ENCODE data around the gene PLEKHG1. TPM values are rescaled to one million over a fixed set of nuclear protein-coding genes. Genes with fewer than 3 reads are reported as not detected.

The PLEKHG1 gene
- polyA plus RNA-seq, 1 donor from 2014 or later = 2.6 TPM

DNA sequence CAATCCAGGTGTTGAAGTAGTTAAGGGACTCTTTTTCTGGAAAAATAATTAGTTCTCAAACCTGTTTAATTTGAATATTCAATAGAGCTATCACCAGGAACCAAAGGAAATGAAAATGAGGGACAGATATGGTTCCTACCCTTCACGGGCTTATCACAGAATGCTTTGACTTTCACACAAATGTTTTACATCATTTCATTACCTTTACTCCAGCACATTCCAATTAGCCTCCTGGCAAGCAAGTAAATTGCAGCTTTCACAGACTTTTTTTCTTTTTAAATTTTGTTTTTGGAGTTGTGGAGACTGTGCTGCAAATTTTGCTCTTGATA is 35.2 kb downstream of the PLEKHG1 start:
- H3K9me2 ChIP-seq (ENCODE audit: insufficient read depth, low read length) = no peaks in the 10 kb centered on the region
- no peaks in the 10 kb centered on the region for H3F3A ChIP-seq (ENCODE audit: insufficient read depth, low read length, poor library complexity, severe bottlenecking)
- H3K27ac ChIP-seq (ENCODE audit: low read length) = no peak overlapping the region
- no peaks in the 10 kb centered on the region for H3K9me3 ChIP-seq (ENCODE audit: low read length)
- H2AFZ ChIP-seq (ENCODE audit: low read depth, low read length) = no peak overlapping the region
- no peaks in the 10 kb centered on the region for H3K27me3 ChIP-seq (ENCODE audit: insufficient read depth, low read depth, low read length)
- no peaks in the 10 kb centered on the region for H3K79me2 ChIP-seq (replicated peaks; ENCODE audit: insufficient read depth, low read length)
- TF ChIP-seq MXI1 (conservative IDR thresholded peaks at IDR 0.05; ENCODE audit: poor library complexity, severe bottlenecking) (no peak), POLR2AphosphoS5 (IDR thresholded peaks at IDR 0.05) (no peak), EZH2 (IDR thresholded peaks at IDR 0.05; ENCODE audit: borderline replicate concordance, insufficient read depth, low read length, poor library complexity, severe bottlenecking) (no peak)
- H3K4me3 ChIP-seq (ENCODE audit: low read length) = no peak overlapping the region
- H4K20me1 ChIP-seq (ENCODE audit: insufficient read depth) = no peaks in the 10 kb centered on the region
- H3K4me2 ChIP-seq (ENCODE audit: low read length) = no peak overlapping the region
- H3K36me3 ChIP-seq (ENCODE audit: insufficient read depth, low read length) = no peaks in the 10 kb centered on the region
- H3K9ac ChIP-seq (ENCODE audit: low read length) = no peak overlapping the region

DNA sequence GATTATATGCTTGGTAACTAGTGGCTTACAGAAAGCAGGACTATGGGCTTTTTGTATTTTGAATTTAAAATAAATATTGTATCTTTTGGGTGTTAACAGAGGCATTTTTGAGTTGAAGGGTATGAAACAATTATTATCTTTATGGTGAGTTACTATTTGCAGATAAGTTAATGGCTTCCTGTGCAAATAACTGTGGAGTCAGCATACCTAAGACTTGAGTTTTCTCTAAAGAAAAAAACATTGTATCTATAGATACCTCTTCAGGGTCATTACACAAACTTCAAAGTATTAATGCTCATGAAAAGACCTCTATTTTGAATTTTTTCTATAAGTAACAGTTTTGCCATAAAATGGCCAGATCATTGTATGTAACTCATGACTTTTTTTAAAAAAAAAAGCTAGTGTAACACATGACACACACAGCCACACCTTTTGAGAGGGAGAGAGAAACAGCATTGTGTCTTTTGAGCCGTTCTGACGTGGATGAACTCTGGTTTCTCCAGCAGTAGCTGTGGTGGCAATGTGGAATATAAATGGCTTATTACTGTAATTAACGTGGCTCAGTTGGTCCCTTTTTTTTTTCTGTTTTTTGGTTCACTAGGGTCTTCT is 36.3 kb downstream of the PLEKHG1 start:
- no peak overlapping the region for H3K27ac ChIP-seq (ENCODE audit: low read length)
- H4K20me1 ChIP-seq (ENCODE audit: insufficient read depth) = no peaks in the 10 kb centered on the region
- H3K79me2 ChIP-seq (replicated peaks; ENCODE audit: insufficient read depth, low read length) = no peaks in the 10 kb centered on the region
- no peaks in the 10 kb centered on the region for H3F3A ChIP-seq (ENCODE audit: insufficient read depth, low read length, poor library complexity, severe bottlenecking)
- H3K9me2 ChIP-seq (ENCODE audit: insufficient read depth, low read length) = no peaks in the 10 kb centered on the region
- no peak overlapping the region for H3K4me2 ChIP-seq (ENCODE audit: low read length)
- H2AFZ ChIP-seq (ENCODE audit: low read depth, low read length) = peak overlapping the region; percentile 2
- H3K9me3 ChIP-seq (ENCODE audit: low read length) = no peaks in the 10 kb centered on the region
- H3K27me3 ChIP-seq (ENCODE audit: insufficient read depth, low read depth, low read length) = no peaks in the 10 kb centered on the region
- no peak overlapping the region for H3K9ac ChIP-seq (ENCODE audit: low read length)
- H3K4me3 ChIP-seq (ENCODE audit: low read length) = no peak overlapping the region
- TF ChIP-seq, protein P1, sequence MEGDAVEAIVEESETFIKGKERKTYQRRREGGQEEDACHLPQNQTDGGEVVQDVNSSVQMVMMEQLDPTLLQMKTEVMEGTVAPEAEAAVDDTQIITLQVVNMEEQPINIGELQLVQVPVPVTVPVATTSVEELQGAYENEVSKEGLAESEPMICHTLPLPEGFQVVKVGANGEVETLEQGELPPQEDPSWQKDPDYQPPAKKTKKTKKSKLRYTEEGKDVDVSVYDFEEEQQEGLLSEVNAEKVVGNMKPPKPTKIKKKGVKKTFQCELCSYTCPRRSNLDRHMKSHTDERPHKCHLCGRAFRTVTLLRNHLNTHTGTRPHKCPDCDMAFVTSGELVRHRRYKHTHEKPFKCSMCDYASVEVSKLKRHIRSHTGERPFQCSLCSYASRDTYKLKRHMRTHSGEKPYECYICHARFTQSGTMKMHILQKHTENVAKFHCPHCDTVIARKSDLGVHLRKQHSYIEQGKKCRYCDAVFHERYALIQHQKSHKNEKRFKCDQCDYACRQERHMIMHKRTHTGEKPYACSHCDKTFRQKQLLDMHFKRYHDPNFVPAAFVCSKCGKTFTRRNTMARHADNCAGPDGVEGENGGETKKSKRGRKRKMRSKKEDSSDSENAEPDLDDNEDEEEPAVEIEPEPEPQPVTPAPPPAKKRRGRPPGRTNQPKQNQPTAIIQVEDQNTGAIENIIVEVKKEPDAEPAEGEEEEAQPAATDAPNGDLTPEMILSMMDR (IDR thresholded peaks at IDR 0.05; ENCODE audit: poor library complexity, severe bottlenecking) = no peak
- TF ChIP-seq SMC3 (conservative IDR thresholded peaks at IDR 0.05; ENCODE audit: poor library complexity) (no peak), POLR2AphosphoS5 (IDR thresholded peaks at IDR 0.05) (no peak), EP300 (conservative IDR thresholded peaks at IDR 0.05; ENCODE audit: poor library complexity, severe bottlenecking) (no peak), TAF1 (IDR thresholded peaks at IDR 0.05; ENCODE audit: low read depth) (no peak), EZH2 (IDR thresholded peaks at IDR 0.05; ENCODE audit: borderline replicate concordance, insufficient read depth, low read length, poor library complexity, severe bottlenecking) (no peak), RAD21 (conservative IDR thresholded peaks at IDR 0.05) (no peak), MXI1 (conservative IDR thresholded peaks at IDR 0.05; ENCODE audit: poor library complexity, severe bottlenecking) (no peak)
- TF ChIP-seq, protein P2, sequence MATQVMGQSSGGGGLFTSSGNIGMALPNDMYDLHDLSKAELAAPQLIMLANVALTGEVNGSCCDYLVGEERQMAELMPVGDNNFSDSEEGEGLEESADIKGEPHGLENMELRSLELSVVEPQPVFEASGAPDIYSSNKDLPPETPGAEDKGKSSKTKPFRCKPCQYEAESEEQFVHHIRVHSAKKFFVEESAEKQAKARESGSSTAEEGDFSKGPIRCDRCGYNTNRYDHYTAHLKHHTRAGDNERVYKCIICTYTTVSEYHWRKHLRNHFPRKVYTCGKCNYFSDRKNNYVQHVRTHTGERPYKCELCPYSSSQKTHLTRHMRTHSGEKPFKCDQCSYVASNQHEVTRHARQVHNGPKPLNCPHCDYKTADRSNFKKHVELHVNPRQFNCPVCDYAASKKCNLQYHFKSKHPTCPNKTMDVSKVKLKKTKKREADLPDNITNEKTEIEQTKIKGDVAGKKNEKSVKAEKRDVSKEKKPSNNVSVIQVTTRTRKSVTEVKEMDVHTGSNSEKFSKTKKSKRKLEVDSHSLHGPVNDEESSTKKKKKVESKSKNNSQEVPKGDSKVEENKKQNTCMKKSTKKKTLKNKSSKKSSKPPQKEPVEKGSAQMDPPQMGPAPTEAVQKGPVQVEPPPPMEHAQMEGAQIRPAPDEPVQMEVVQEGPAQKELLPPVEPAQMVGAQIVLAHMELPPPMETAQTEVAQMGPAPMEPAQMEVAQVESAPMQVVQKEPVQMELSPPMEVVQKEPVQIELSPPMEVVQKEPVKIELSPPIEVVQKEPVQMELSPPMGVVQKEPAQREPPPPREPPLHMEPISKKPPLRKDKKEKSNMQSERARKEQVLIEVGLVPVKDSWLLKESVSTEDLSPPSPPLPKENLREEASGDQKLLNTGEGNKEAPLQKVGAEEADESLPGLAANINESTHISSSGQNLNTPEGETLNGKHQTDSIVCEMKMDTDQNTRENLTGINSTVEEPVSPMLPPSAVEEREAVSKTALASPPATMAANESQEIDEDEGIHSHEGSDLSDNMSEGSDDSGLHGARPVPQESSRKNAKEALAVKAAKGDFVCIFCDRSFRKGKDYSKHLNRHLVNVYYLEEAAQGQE (IDR thresholded peaks at IDR 0.05; ENCODE audit: borderline replicate concordance) = no peak
- H3K36me3 ChIP-seq (ENCODE audit: insufficient read depth, low read length) = no peaks in the 10 kb centered on the region

Measured in neural cell (in vitro differentiated cells).